Sigmoid colon (tissue), 4 donors: Measurements from ENCODE around the gene ZDHHC1.

ENCODE experiments used
- CTCF ChIP-seq, 4 experiments: fragments of 450-650 bp in 3 of 4; fragments of 200-600 bp in 1 of 4; IDR thresholded peaks; one replicate each; pipeline ENCODE4 v1.5.1; 2016 to 2019; ENCODE audit warnings: antibody characterized with exemption in 4 of 4, mild to moderate bottlenecking in 3 of 4, moderate library complexity in 2 of 4
- POLR2A ChIP-seq, 2 donors: fragments of 450-650 bp; IDR thresholded peaks; one replicate each; pipeline ENCODE4 v1.6.1; 2016; ENCODE audit warnings: antibody characterized with exemption in 2 of 2, mild to moderate bottlenecking in 2 of 2, moderate library complexity in 2 of 2
- POLR2AphosphoS5 ChIP-seq, 4 donors: sonication (generic); formaldehyde crosslinking; IDR thresholded peaks; one replicate each; pipeline ENCODE4 v1.6.1; 2017; ENCODE audit warnings: antibody characterized with exemption in 4 of 4

- TF ChIP-seq CTCF (IDR thresholded peaks at IDR 0.05) (no peak), POLR2AphosphoS5 (IDR thresholded peaks at IDR 0.05) (no peak), POLR2A (IDR thresholded peaks at IDR 0.05) (no peak)
These were observed 37.8 kb upstream of the ZDHHC1 start for GRCh38 chr16:67454104-67454503.
